Ishikawa (cell line): ENCODE data around the gene GRK5.

Experiments
- CEBPB ChIP-seq: IDR thresholded peaks from 2 replicates; pipeline ENCODE4 v1.6.1; 2012
- EGR1 ChIP-seq: IDR thresholded peaks from 2 replicates; pipeline ENCODE4 v1.6.1; 2012
- EP300 ChIP-seq: IDR thresholded peaks from 2 replicates; pipeline ENCODE4 v1.6.1; 2012; ENCODE audit warnings: borderline replicate concordance
- FOXM1 ChIP-seq: IDR thresholded peaks from 2 replicates; pipeline ENCODE4 v1.6.1; 2012; ENCODE audit warnings: low read depth, borderline replicate concordance
- NFIC ChIP-seq: IDR thresholded peaks from 2 replicates; pipeline ENCODE4 v1.6.1; 2012
- RAD21 ChIP-seq: IDR thresholded peaks from 2 replicates; pipeline ENCODE4 v1.6.1; 2012; ENCODE audit warnings: low read depth
- TEAD4 ChIP-seq: IDR thresholded peaks from 2 replicates; pipeline ENCODE4 v1.6.1; 2012
- YY1 ChIP-seq: IDR thresholded peaks from 2 replicates; pipeline ENCODE4 v1.6.1; 2012; ENCODE audit warnings: low read depth
- TF ChIP-seq, protein P1 (sequence below): IDR thresholded peaks from 2 replicates; pipeline ENCODE4 v1.6.1; 2012; ENCODE audit warnings: low read depth, mild to moderate bottlenecking
- TF ChIP-seq, protein P2 (sequence below): IDR thresholded peaks from 2 replicates; pipeline ENCODE4 v1.6.1; 2012

DNA sequence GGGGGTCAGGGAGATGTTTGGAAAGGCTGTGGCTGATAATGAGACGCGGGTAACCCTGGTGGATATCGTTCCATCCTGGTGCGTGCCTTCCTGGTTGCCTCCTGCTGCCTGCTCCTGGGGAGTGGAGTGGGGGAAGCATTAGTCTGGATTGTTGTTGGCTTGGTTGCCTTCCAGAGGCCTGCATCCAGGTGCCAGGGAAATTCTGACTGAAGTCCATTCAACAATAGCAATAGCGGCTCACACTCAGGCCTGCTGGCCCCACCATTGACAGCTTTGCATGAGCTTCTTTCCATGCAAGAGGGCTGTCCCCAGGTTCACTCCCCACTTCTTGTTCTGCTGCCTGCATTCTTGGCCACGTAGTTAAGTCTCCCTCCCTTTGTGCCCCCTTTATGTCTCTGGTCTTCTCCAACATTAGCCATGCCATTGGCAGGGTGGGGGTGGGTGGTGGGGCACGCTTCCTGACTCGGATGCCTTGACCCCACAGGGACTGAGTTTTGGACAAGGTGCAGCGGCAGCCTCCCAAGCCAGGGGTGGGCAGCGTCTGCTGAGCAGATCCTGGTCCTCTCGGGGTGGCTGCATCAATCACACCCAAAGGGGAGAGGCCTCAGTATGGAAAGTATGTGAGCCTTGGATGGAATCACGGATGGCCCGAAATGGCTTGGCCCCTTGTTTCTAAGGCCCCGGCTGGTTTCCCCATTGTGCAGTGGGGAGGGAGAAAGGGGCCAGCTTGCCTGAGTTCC, 150.2 kb downstream of the GRK5 start:
- TF ChIP-seq TEAD4: no peak
- TF ChIP-seq, protein P1, sequence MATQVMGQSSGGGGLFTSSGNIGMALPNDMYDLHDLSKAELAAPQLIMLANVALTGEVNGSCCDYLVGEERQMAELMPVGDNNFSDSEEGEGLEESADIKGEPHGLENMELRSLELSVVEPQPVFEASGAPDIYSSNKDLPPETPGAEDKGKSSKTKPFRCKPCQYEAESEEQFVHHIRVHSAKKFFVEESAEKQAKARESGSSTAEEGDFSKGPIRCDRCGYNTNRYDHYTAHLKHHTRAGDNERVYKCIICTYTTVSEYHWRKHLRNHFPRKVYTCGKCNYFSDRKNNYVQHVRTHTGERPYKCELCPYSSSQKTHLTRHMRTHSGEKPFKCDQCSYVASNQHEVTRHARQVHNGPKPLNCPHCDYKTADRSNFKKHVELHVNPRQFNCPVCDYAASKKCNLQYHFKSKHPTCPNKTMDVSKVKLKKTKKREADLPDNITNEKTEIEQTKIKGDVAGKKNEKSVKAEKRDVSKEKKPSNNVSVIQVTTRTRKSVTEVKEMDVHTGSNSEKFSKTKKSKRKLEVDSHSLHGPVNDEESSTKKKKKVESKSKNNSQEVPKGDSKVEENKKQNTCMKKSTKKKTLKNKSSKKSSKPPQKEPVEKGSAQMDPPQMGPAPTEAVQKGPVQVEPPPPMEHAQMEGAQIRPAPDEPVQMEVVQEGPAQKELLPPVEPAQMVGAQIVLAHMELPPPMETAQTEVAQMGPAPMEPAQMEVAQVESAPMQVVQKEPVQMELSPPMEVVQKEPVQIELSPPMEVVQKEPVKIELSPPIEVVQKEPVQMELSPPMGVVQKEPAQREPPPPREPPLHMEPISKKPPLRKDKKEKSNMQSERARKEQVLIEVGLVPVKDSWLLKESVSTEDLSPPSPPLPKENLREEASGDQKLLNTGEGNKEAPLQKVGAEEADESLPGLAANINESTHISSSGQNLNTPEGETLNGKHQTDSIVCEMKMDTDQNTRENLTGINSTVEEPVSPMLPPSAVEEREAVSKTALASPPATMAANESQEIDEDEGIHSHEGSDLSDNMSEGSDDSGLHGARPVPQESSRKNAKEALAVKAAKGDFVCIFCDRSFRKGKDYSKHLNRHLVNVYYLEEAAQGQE: no peak
- TF ChIP-seq CEBPB: no peak
- TF ChIP-seq, protein P2, sequence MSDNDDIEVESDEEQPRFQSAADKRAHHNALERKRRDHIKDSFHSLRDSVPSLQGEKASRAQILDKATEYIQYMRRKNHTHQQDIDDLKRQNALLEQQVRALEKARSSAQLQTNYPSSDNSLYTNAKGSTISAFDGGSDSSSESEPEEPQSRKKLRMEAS: no peak
- TF ChIP-seq RAD21: no peak
- no peak for TF ChIP-seq FOXM1
- no peak for TF ChIP-seq EP300
- no peak for TF ChIP-seq EGR1
- no peak for TF ChIP-seq NFIC
- no peak for TF ChIP-seq YY1
